DMS79 treated with DMSO at 0.1 percent for 48 hours (cell line): ENCODE data around the gene ESPN.
A peak's percentile ranks its signal among the peaks of the same experiment; 100 is the strongest.
"Not testable (repeated sequence)": the region's sequence is repeated elsewhere in the genome, so short reads cannot be mapped to it uniquely, and the experiment has no call there.

ENCODE experiments used
- DNase-seq: peaks from one replicate; lab custom pipeline; 2025; lab: John Stamatoyannopoulos, UW

ESPN gene

DNA sequence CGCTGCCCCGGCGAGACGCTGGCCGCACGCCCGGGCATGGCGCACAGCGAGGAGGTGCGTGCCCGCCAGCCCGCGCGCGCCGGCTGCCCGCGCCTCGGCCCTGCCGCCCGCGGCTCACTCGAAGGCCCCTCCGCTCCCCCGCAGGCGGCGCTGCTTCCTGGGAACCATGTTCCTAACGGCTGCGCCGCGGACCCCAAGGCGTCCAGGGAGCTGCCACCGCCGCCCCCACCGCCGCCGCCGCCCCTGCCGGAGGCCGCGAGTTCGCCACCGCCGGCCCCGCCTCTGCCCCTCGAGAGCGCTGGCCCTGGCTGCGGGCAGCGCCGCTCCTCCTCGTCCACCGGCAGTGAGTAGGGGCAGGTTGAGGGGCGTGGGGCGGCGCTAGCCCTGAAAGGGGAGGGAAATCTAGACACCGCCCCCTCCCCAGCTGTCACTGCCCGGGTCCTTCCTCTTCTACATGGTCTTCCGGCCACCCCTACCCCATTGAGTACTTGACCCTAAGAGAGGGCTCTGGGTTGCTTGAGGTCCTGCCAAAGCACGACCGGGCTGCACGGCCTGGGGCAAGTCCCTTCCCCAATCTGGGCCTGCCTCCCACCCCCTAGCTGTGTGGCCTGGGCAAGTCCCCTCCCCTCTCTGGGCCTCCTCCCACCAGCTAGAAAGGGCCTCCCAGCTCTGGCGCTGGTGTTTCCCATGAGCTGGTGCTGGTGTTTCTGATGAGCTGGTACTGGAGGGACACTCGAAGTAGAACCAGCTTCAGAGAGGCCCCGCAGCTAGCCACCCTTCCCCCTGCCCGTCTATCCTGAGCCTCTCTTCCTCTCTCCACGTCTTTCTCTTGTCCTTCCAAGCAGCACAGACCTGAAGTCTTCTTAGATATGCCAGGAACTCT, 24.4 kb downstream of the ESPN start:
- peak; percentile 37 for DNase-seq

DNA sequence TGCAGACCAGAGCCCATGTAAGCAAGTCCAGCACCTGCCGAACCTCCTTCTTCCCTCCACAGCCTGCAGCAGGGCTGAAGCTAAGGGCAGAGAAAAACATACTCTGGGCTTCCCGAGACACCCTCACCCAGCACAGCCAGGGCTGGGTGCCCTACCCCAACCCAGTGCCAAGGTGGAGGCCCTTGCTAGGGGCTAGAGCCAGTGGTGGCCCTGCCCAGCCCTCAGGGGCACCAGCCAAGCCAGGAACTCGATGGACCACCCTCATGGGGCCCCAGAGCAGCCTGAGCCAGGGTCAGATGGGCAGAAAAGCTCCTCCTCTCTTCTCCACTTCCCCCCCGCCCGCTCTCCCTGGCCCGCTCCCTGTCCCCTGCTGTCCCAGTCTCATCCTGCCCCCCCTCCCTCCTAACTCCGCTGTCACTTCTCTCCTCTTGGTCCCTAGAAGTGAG, 25.5 kb downstream of the ESPN start:
- no peak for DNase-seq

DNA sequence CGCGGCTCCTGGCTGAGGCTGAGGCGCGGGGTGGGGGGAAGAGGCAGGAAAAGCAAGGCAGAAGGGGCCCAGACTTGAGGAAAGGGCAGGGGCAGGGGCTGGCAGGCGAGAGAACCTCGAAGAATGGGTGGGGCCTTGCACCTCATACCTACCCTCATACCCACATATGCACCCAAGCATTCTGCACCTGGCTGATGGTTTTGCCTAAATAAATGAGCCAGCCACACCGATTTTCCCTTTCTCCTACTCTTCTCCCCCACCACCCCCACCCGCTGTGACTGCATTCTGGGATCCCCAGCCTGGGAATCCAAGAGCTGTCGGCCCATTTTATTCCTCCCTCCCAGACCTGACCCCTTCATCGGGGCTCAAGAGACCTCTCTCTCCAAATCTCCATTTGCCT, 25.9 kb downstream of the ESPN start:
- DNase-seq: not testable (repeated sequence)

- DNase-seq: no peak
Observed at GRCh38 chr1:6450943-6451373, 26.4 kb downstream of the ESPN start.

- not testable (repeated sequence) for DNase-seq
Observed at GRCh38 chr1:6453895-6454855, 29.6 kb downstream of the ESPN start.

- no peak for DNase-seq
Observed at GRCh38 chr1:6454856-6455751, 30.5 kb downstream of the ESPN start.

GRCh38 chr1:6455752-6456520, 31.4 kb downstream of the ESPN start:
- DNase-seq: not testable (repeated sequence)

DNA sequence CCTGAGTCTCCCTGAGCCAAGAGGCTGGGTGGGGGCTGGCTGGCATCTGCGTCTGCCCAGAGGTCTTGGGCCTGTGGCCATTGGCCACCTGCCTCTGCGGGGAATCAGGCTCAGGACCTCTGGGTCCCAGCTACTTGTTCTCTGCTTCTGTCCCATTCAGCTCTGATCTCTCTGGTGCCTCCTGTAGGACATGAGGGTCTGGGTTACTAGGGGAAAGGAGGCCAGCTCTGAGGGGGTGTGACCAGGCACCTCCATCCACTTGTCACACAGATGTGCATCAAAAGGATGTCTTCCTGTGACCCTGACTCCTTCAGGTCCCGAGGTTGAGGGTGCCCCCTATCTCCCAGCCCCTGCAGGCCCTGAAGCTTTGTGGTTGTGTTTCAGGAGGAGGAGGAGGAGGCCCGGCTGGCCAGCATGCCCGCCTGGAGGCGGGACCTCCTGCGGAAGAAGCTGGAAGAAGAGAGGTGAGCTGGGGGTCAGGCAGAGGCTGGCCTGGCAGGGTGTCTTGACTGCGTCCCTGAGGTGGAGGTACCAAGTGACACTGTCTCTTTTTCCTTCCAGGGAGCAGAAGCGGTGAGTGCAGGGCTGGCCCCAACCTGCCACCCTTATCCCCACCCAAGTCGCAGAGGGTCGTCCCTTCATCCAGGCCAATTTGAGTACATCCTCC, 32.4 kb downstream of the ESPN start:
- no peak for DNase-seq

GRCh38 chr1:6459850-6460265, 35.3 kb downstream of the ESPN start:
- DNase-seq: no peak

DNA sequence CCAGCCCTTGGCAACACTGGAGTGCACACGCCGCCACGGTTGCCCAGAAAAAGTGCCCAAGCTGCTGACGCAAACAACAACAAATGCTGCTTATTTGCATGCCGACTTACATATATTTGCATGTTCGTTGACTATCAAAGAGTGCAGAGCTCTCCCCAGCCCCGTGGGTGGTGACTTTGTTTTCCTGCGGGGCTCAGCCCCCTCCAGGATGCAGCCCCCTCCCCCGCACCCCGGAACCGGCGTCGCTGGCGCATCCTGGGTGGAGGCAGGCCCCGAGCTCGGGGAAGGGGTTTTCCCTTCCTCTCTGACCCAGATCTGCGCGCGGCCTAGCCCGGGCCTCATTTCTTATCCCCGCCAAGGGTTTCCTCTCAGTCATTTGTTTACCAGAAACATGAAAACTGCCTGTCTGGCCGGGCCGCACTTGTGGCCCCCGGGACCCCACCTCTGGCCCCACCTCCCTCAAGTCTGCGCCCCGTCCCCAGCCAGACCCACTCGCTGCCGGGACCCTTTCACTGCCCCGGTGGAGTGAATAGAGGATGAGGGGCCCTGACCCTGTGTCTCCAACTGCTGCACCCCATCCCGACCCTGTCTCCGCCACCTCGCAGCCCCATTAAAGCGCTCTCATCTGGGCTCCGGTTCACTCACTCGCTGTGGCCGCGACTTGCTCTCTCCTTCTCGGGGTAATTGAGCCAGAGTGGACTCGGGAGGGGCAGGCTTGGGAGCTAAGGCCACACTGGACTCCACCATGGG, 35.9 kb downstream of the ESPN start:
- no peak for DNase-seq

DNA sequence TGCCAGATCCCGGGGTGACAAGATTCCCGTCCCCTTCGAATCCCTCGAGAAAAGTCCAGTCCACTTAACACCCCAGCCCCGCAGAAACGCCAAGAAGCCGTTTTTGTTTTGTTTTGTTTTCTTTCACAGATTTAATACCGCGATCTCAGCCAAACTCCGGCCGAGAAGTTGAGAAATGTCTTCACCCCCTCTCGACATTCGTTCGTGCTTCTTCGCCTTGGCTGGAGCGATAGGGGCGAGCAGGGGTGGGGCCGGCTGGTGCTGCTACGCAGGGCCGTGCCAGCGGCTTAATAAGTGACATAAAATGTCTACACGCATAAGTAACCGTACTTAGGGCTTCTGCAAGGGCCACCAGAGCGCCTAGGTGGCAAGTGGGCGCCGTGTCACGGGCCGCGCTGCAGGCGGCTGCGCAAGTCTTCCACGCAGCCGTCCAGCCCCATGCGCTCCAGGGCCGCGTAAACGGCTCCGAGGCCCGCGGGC, 36.5 kb downstream of the ESPN start:
- no peak for DNase-seq

GRCh38 chr1:6461538-6462411, 37.2 kb downstream of the ESPN start:
- no peak for DNase-seq

GRCh38 chr1:6462412-6463119, 38.0 kb downstream of the ESPN start:
- no peak for DNase-seq

GRCh38 chr1:6463120-6463412, 38.5 kb downstream of the ESPN start:
- DNase-seq: no peak

GRCh38 chr1:6464514-6464836, 39.9 kb downstream of the ESPN start:
- DNase-seq: no peak

- no peak for DNase-seq
Observed at GRCh38 chr1:6464915-6465314, 40.3 kb downstream of the ESPN start.

DNA sequence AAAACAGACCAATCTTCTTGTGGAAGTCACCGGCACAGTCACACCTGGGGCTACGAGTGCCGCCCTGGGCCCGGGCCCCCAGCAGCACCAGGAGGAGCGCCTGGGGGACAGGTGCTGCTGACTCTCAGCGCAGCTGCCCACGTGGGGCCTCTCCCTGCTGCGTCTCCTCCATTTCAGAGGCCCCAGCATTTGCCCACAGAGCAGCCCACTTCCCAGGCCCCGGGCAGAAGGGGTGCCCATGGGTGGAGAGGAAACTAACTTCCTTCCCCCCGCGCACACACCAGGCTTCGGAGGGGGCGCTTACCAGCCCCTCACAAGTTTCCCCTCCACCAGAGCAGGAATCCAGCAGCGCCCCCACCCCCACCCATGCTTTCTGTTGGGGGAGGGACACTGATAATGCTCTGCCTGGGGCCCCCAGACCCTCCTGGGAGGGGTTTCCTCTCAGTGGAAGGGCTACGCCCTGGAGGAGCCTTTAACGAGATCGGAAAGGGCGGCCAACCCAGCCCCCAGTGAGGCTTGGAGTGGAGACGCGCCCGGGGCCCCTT, 41.0 kb downstream of the ESPN start:
- DNase-seq: no peak

- no peak for DNase-seq
Observed at GRCh38 chr1:6466023-6466422, 41.4 kb downstream of the ESPN start, which contains the start of gene TNFRSF25. TSS of gene TNFRSF25 (minus strand) at chr1:6466173. CDS start at chr1:6466107, 66 bp downstream.
